A673 (cell line): ENCODE data around the gene COL1A1. TPM values are rescaled to one million over a fixed set of nuclear protein-coding genes. Genes with fewer than 3 reads are reported as not detected.

ENCODE experiments used
- Bru-seq: library from RNA; stranded (reverse); fragments of 400-500 nt; gene quantifications from one replicate; lab custom pipeline; 2021; lab: Mats Ljungman, UMichigan
- BruChase-seq, 2 experiments: library from RNA; stranded (reverse); fragments of 400-500 nt; gene quantifications; one replicate each; lab custom pipeline; 2021; lab: Mats Ljungman, UMichigan
- BruUV-seq: library from RNA; stranded (reverse); fragments of 400-500 nt; replicated peaks from 2 replicates; lab custom pipeline; 2021; lab: Mats Ljungman, UMichigan
- CTCF ChIA-PET: fragments of 300-600 bp; sonication (Branson Sonifier 250); formaldehyde crosslinking; loops from one replicate; lab custom pipeline; 2022; ENCODE audit warnings: antibody characterized with exemption; lab: Charles Lee
- POLR2A ChIA-PET: fragments of 300-600 bp; sonication (Branson Sonifier 250); formaldehyde crosslinking; loops from one replicate; lab custom pipeline; 2022; ENCODE audit warnings: antibody characterized with exemption; ENCODE audit not compliant: low non-redundant PET; lab: Charles Lee
- DNase-seq: peaks from one replicate; pipeline ENCODE4 v3.0.0-alpha.2; 2015; ENCODE audit warnings: low spot score
- H3K27ac ChIP-seq: fragments of 200-600 bp; sonication (generic); 2 replicates; pipeline ENCODE4 v1.5.1; 2016; ENCODE audit warnings: mixed run types, low read depth, mild to moderate bottlenecking, mixed read lengths, antibody characterized with exemption, low read length; ENCODE audit not compliant: poor library complexity, severe bottlenecking
- H3K27me3 ChIP-seq: fragments of 200-600 bp; sonication (generic); replicated peaks from 2 replicates; pipeline ENCODE4 v1.6.1; 2017; ENCODE audit warnings: mixed run types, low read depth, mild to moderate bottlenecking, mixed read lengths, antibody characterized with exemption, low read length; ENCODE audit not compliant: insufficient read depth, poor library complexity
- H3K36me3 ChIP-seq: fragments of 200-600 bp; sonication (generic); 2 replicates; pipeline ENCODE4 v1.6.1; 2016; ENCODE audit warnings: mixed run types, mild to moderate bottlenecking, mixed read lengths, antibody characterized with exemption, low read length; ENCODE audit not compliant: insufficient read depth, poor library complexity, severe bottlenecking
- H3K4me1 ChIP-seq: fragments of 200-600 bp; sonication (generic); 2 replicates; pipeline ENCODE4 v1.6.1; 2017; ENCODE audit warnings: mixed run types, mild to moderate bottlenecking, mixed read lengths, antibody characterized with exemption, low read length; ENCODE audit not compliant: insufficient read depth, poor library complexity, severe bottlenecking
- H3K4me3 ChIP-seq: fragments of 200-600 bp; sonication (generic); 2 replicates; pipeline ENCODE4 v1.5.1; 2016; ENCODE audit warnings: low read depth, mixed run types, mild to moderate bottlenecking, mixed read lengths, low read length; ENCODE audit not compliant: poor library complexity, severe bottlenecking
- H3K9me3 ChIP-seq: fragments of 200-600 bp; sonication (generic); 2 replicates; pipeline ENCODE4 v1.6.1; 2016; ENCODE audit warnings: mixed run types, low read depth, mild to moderate bottlenecking, mixed read lengths, antibody characterized with exemption, low read length; ENCODE audit not compliant: poor library complexity, severe bottlenecking
- CTCF ChIP-seq: fragments of 300-800, 200-600 bp; sonication (generic); conservative IDR thresholded peaks from 2 replicates; pipeline ENCODE4 v1.5.1; 2017; ENCODE audit warnings: low read depth, mild to moderate bottlenecking, antibody characterized with exemption, low read length, moderate library complexity, mixed read lengths
- EZH2 ChIP-seq: fragments of 200-600 bp; sonication (generic); IDR thresholded peaks from 2 replicates; pipeline ENCODE4 v1.6.1; 2017; ENCODE audit warnings: borderline replicate concordance, low read depth, mild to moderate bottlenecking, mixed read lengths, antibody characterized with exemption, low read length; ENCODE audit not compliant: poor library complexity, severe bottlenecking
- intact Hi-C: fragments of 100-400 bp; cut with micrococcal nuclease; formaldehyde crosslinking; loops from one replicate; pipeline ENCODE4 v1.10.0; 2022; ENCODE audit not compliant: unreplicated experiment
- long read RNA-seq: library from polyadenylated mRNA; stranded (forward); transcript quantifications from one replicate; pipeline ENCODE4 v2.0.0, GENCODE V29; 2022
- total RNA-seq: library from RNA; stranded (reverse); gene quantifications from 2 replicates; pipeline ENCODE4 v1.2.3, GENCODE V29; 2021

The COL1A1 gene
- total RNA-seq (24.6 and 44.7 TPM in 2 replicates), Bru-seq, nascent RNA (percentile 37 among the genes with signal in this experiment), BruChase-seq, experiment 1, labeled RNA remaining after a 2-hour chase (percentile 47 among the genes with signal in this experiment), BruChase-seq, experiment 2, labeled RNA remaining after a 6-hour chase (percentile 59 among the genes with signal in this experiment)
- long read RNA-seq, full-length matches to known transcripts, result 68 of 95 reads
- long read RNA-seq, partial matches to known transcripts, result 17 of 95 reads
- long read RNA-seq, other reads (novel, unspliced or antisense), result 10 of 95 reads

GRCh38 chr17:50201276-50201854 lies at the start of gene COL1A1:
TSS of gene COL1A1 (minus strand) at chr17:50201631. CDS start at chr17:50201513, 118 bp downstream.
- Histone ChIP-seq H3K9me3 (no peaks in the 10 kb centered on the region), H3K36me3 (no peaks in the 10 kb centered on the region), H3K27me3 (peaks cover 19% of the 10 kb centered on the region), H3K4me3 (peak within 1 kb of the TSS; percentile 49), H3K27ac (no peak within 1 kb of the TSS), H3K4me1 (peaks cover 27% of the 10 kb centered on the region)
- no TSS peak for BruUV-seq
- CTCF ChIA-PET, result interaction anchor here (0.5 to 2.3 kb wide), 5 partner anchors 11 to 100 kb away, joined by 3 to 25 read pairs (median 23); partner anchors contain the start of gene TMEM92
- intact Hi-C loops, result no loop called here
- POLR2A ChIA-PET, result interaction anchor here (0.6 kb wide), 1 partner anchor 70 kb away, joined by 3 read pairs; no protein-coding TSS in a partner anchor
- DNase-seq, result no peak
- TF ChIP-seq CTCF (no peak), EZH2 (no peak)

- DNase-seq, result no peak
- Histone ChIP-seq H3K36me3 (no peaks in the 10 kb centered on the region), H3K27me3 (no peaks in the 10 kb centered on the region), H3K9me3 (peaks cover 13% of the 10 kb centered on the region), H3K4me1 (no peaks in the 10 kb centered on the region), H3K4me3 (no peak overlapping the region), H3K27ac (no peak overlapping the region)
- BruUV-seq, result no TSS peak
- TF ChIP-seq EZH2 (no peak), CTCF (no peak)
- CTCF ChIA-PET, result no interaction called here
- intact Hi-C loops, result no loop called here
- POLR2A ChIA-PET, result no interaction called here
Measured at GRCh38 chr17:50248255-50248654, 46.8 kb upstream of the COL1A1 start.

GRCh38 chr17:50244771-50245170 lies 43.3 kb upstream of the COL1A1 start:
- H3K9me3 ChIP-seq, result peaks cover 13% of the 10 kb centered on the region
- no peak overlapping the region for H3K27ac ChIP-seq
- no peaks in the 10 kb centered on the region for H3K4me1 ChIP-seq
- POLR2A ChIA-PET, result no interaction called here
- H3K27me3 ChIP-seq, result peaks cover 6% of the 10 kb centered on the region
- TF ChIP-seq CTCF, result no peak
- TF ChIP-seq EZH2, result no peak
- BruUV-seq, result no TSS peak
- no peaks in the 10 kb centered on the region for H3K36me3 ChIP-seq
- DNase-seq, result no peak
- CTCF ChIA-PET, result no interaction called here
- intact Hi-C loops, result no loop called here
- no peak overlapping the region for H3K4me3 ChIP-seq
